ENCODE data around the gene ATF7.
"Not testable (repeated sequence)": the region's sequence is repeated elsewhere in the genome, so short reads cannot be mapped to it uniquely, and the experiment has no call there.

ATF7 gene

GRCh38 chr12:53567961-53568808 is 58.0 kb downstream of the ATF7 start:
- no peak for DNase-seq (ENCODE audit: low read depth, low spot score)

- not testable (repeated sequence) for DNase-seq (ENCODE audit: low read depth, low spot score)
Observed at GRCh38 chr12:53565376-53565775, 60.8 kb downstream of the ATF7 start.

- no peak for DNase-seq (ENCODE audit: low read depth, low spot score)
Observed at GRCh38 chr12:53564941-53565340, 61.2 kb downstream of the ATF7 start.

GRCh38 chr12:53564278-53564677 is 61.9 kb downstream of the ATF7 start:
- no peak for DNase-seq (ENCODE audit: low read depth, low spot score)

- no peak for DNase-seq (ENCODE audit: low read depth, low spot score)
Observed at GRCh38 chr12:53563452-53564028, 62.6 kb downstream of the ATF7 start.

GRCh38 chr12:53561590-53561953 is 64.6 kb downstream of the ATF7 start:
- DNase-seq (ENCODE audit: low read depth, low spot score): peak; percentile 45

GRCh38 chr12:53560912-53561589 is 65.1 kb downstream of the ATF7 start:
- DNase-seq (ENCODE audit: low read depth, low spot score): no peak

GRCh38 chr12:53560351-53560750 is 65.8 kb downstream of the ATF7 start:
- peak; percentile 55 for DNase-seq (ENCODE audit: low read depth, low spot score)

GRCh38 chr12:53558631-53559030 is 67.6 kb downstream of the ATF7 start:
- no peak for DNase-seq (ENCODE audit: low read depth, low spot score)

- DNase-seq (ENCODE audit: low read depth, low spot score): no peak
Observed at GRCh38 chr12:53552361-53553327, 73.5 kb downstream of the ATF7 start.

GRCh38 chr12:53551889-53552291 is 74.3 kb downstream of the ATF7 start:
- DNase-seq (ENCODE audit: low read depth, low spot score): no peak

- DNase-seq (ENCODE audit: low read depth, low spot score): peak; percentile 47
Observed at GRCh38 chr12:53550595-53550994, 75.6 kb downstream of the ATF7 start.

- DNase-seq (ENCODE audit: low read depth, low spot score): not testable (repeated sequence)
Observed at GRCh38 chr12:53550131-53550530, 76.1 kb downstream of the ATF7 start.

- not testable (repeated sequence) for DNase-seq (ENCODE audit: low read depth, low spot score)
Observed at GRCh38 chr12:53548354-53548753, 77.8 kb downstream of the ATF7 start.

- peak; percentile 45 for DNase-seq (ENCODE audit: low read depth, low spot score)
Observed at GRCh38 chr12:53543539-53543938, 82.6 kb downstream of the ATF7 start.

- DNase-seq (ENCODE audit: low read depth, low spot score): no peak
Observed at GRCh38 chr12:53539526-53539925, 86.7 kb downstream of the ATF7 start.

- no peak for DNase-seq (ENCODE audit: low read depth, low spot score)
Observed at GRCh38 chr12:53538209-53538689, 87.9 kb downstream of the ATF7 start.

GRCh38 chr12:53536962-53537361 is 89.2 kb downstream of the ATF7 start:
- no peak for DNase-seq (ENCODE audit: low read depth, low spot score)

- no peak for DNase-seq (ENCODE audit: low read depth, low spot score)
Observed at GRCh38 chr12:53533471-53533870, 92.7 kb downstream of the ATF7 start.

GRCh38 chr12:53532524-53533445 is 93.4 kb downstream of the ATF7 start:
- no peak for DNase-seq (ENCODE audit: low read depth, low spot score)

Data from smooth muscle cell of the brain vasculature (primary cell).